Mucosa of gallbladder (tissue), 1 donor: ENCODE results near the gene NRN1L. TPM values are rescaled to one million over a fixed set of nuclear protein-coding genes. Genes with fewer than 3 reads are reported as not detected.
"Not testable (repeated sequence)": the region's sequence is repeated elsewhere in the genome, so short reads cannot be mapped to it uniquely, and the experiment has no call there.

Experiments used
- DNase-seq: peaks from one replicate; pipeline ENCODE4 v3.0.0-alpha.2; 2020; ENCODE audit warnings: low spot score
- total RNA-seq: library from RNA; stranded (reverse); gene quantifications from one replicate; pipeline ENCODE4 v1.2.1, GENCODE V29; 2021
- donor health status: DM: no; HTN: no; CAD: no.

NRN1L gene
- total RNA-seq, 1 donor from 2014 or later, result 1.2 TPM

DNA sequence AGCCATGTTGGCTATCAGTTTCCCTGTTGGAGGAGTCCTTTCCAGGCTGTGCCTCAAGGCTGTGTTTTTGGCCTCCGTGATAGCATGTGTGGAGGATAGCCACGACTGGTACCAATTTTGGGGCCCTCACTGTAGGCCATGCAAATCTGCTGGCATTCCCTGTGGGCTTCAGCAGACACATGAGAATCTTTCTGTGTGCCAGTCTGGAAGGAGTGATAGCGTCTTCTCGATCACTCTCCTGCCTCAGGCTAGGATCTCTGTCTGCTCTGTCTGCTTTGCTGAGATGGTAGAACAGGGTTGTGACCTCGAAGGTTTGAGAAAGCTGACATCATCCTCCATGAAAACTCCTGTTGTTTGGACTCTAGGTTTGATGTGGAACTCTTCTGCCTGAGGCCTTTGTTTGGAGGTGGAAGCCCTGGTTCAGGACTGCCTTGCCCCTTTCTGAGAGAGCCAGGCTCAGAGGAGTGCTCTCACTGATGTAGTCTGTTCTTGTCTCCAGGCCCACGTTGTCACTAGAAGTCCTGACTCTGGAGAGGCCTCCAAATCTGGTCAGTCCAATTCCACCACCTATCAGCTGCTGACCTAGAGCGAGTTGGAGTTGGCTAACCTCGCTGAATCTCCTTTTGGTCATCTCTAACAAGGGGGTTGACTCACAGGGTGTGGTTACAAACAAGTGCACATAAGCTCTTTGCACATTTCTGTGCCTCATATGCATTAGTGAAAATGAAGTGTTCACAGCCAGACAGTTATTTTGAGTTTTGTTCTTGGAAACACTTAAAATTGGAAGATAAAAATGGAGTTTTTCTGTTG lies 23.9 kb upstream of the NRN1L start:
- DNase-seq, result no peak

DNA sequence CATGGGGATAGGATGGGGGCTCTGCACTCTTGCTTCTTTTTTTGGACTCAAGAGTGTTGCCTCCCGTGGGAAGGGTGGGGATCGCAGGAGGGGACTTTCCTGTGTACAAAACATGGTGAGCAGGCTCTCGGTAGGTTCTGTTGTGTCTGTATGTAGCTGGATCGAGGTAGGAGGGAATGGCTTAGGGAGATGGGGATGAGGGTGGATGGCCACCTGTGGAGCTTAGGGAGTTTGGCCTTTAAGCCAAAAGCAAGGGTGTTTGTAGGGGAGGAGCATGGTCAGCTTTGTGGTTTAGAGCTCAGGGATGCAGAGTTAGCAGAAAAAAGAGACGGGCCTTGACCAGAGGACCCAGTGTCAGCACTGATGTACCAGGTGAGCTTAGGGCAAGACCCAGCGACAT lies 22.8 kb upstream of the NRN1L start:
- no peak for DNase-seq

DNA sequence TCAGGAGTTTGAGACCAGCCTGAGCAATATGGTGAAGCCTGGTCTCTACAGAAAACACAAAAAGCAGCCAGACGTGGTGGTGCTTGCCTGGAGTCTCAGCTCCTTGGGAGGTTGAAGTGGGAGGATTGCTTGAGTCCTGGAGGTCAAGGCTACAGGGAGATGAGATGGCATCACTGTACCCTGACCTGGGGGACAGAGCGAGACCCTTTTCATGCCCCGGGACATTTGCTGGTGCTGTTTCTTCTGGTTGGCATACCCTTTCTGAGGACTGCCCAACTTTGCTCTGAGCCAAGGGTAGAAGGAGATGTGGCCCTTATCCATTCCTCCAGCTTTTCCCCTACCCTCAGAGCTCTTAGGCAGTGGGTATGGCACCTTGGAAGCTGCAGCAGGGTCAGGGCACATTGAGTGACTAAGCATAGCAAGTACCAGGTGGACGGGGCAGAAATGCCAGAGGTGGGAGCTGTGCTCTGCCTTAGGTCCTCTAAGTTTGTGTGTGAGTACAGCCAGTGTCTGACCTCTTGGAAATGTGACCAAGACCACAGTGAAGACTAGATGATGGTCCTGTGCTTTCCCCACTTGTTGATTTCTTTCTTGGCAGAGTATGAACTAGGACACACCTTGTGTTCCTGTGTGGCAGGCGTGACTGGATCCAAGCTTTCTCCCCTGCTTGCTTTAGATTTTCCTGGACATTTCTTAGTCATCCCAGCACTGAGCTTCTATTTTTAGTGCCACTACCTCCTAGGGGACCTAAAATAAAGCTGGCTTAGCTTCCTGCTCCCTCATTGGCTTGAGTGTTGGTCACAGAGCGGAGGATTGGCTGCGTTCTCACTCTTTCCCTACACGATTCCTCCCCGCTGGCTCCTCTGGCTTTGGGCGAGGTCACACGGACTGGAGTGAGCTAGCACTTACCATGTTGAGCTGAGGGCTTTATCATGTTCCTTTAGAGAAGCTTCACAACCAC lies 21.8 kb upstream of the NRN1L start:
- DNase-seq, result no peak

DNA sequence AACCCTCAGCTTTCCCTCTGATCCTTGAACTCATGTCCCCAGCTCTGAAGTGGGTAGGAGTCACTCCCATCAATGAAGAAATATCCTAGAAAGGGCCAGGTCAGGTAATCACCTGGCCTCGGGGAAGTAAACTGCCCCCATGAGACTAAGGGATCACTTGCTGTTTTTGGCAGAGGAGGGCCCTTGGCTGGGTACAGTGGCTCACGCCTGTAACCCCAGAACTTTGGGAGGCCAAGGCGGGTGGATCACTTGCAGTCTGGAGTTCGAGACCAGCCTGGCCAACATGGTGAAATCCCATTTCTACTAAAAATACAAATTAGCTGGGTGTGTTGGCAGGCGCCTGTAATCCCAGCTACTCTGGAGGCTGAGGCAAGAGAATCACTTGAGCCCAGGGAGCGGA lies 20.6 kb upstream of the NRN1L start:
- not testable (repeated sequence) for DNase-seq

DNA sequence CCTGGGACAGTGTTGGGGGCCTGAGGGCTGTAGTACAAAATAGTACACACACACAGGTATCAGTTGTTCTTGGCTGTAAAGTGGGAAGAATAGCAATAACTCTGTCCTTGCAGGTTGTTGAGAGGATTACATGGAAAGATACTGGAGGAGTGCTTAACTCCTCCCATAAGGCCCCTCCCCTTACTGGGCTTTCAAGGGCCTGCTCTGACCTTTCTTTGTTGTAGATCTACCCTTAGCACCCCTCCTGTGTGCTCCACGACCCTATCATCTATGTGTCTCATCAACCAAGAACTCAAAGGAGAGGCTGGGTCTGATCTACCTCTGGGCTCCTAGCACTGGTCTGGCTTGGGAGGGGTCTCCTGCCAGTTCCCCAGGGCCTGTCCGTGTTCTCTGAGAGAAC lies 20.1 kb upstream of the NRN1L start:
- no peak for DNase-seq

DNA sequence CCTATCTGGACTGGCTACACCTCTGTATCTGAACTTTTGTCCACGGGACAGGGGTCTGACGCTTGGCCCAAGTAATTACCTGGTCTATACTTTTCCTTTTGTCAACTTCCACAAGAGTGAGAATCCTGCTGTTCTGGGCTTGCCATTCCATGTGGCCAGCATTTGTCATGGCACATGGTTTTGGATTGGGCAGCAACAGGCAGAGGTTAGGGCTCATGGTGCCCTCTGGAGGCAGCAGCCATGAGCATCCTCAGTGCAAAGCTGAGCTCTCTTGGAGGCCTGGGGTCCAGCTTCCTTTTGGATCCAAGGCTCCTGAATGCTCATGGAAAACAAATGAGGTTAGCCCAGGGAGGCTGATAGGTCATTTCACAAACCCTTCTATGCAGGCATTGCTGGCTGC lies 19.4 kb upstream of the NRN1L start:
- DNase-seq, result no peak

DNA sequence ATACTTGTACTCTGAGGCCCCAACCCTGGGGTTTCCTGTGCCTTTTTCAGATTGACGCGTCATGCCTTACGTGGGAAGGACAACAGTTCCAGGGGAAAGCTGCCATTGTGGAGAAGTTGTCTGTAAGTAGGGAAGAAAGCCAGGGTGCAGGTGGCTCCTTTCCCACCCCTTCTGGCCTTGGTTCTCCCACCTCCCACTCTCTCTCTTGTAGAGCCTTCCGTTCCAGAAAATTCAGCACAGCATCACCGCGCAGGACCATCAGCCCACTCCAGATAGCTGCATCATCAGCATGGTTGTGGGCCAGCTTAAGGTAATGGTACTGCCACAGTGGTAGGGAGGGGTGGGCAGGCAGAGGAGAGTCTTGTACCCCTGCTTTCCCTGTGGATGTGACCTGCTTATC lies 16.4 kb upstream of the NRN1L start:
- no peak for DNase-seq

DNA sequence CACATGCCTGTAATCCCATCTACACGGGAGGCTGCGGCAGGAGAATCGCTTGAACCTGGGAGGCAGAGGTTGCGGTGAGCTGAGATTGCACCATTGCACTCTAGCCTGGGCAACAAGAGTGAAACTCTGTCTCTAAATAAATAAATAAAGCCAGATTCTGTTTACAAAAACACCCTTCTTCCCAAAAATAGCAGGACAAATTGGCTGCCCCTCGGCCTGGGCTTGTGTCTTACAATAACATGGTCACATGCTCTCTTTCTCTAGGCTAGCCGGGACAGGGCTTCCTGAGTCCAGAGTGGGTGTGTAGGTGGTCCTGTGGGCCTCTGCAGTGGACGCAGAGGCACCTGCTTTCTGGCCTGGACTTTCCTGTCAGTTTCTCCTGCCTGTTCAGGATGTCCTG lies 15.0 kb upstream of the NRN1L start:
- DNase-seq, result no peak

DNA sequence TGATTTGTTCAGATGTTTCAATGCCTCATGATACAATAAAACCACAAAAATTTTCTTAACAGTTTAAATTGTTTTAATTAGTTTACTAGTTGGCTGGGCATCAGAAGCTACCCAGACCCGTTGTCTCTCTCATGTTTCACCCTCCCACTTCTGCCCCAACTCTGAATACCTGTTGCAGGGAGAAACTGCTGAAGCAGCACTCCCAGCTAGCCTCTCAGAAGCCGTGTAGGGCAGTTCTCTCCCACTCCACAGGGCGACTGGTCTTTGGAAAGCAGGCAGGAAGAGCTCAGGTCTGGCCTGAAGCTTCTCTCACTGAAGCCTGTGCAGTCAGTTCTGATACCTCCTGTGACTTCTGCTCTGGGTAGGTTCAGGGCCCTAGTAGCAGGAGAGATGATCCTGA lies 13.4 kb upstream of the NRN1L start:
- DNase-seq, result no peak

DNA sequence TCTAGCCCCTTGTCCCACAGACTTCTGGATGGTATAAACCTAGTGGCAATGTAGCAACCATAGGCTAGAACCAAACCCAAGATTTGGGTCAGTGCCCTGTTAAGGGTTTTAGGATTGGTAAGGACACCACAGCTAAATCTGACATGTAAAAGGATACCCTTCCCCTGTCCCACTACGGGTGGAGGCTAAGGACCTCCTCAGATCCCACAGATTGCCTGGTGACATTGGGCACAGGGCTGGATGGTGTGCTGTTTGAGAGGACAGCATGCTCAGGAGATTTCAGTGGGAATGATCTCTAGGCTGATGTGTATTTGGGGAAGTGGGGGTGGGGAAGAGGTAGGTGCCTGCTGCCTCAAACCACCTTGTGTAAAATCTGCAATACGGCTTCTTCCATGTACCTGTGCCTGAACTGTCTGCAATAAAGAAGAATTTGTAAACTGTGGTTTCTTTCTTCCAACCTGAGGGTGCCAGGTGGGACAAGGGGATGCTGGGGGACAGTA lies 12.5 kb upstream of the NRN1L start:
- no peak for DNase-seq

DNA sequence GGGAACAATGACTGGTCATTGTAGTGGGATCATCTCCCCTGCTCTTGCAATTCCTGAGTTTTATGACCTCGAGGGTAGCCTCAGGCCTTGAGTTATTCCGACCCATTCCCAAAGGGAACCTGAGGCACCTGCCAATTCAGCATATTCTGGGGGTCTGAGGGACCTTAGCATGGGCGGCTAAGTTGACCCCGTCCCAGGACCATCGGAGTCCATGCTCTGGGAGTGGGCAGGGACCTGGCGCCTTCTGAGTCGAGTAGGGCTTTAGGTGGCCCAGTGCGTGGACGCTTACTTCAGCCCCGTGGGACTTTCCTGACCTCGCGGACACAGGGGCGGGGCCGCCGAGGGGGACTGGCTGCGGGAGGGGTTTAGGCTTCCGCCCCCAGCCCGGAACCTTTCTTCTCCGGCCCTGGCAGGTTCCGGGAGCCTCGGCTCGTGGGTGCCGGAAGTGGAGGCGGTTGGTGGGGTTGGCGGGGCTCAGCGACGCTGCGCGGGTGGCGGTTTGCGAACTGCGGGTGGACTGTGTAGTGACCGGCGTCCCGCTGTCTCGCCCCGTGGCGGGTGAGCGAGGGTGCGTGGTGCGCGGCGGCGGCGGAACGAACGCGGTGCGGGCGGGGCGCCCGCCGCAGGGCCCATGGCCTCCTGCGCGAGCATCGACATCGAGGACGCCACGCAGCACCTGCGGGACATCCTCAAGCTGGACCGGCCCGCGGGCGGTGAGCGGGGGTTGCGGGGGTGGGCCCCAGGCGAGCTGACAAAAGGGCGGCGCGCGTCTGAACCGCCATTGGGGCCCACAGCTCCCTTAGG lies 11.9 kb upstream of the NRN1L start, which contains the start of gene EDC4:
EDC4 (plus strand) TSS at position 422 of the 804 bp plus-strand sequence; CDS start at position 632, 210 bp downstream.
- peak; percentile 73 for DNase-seq

DNA sequence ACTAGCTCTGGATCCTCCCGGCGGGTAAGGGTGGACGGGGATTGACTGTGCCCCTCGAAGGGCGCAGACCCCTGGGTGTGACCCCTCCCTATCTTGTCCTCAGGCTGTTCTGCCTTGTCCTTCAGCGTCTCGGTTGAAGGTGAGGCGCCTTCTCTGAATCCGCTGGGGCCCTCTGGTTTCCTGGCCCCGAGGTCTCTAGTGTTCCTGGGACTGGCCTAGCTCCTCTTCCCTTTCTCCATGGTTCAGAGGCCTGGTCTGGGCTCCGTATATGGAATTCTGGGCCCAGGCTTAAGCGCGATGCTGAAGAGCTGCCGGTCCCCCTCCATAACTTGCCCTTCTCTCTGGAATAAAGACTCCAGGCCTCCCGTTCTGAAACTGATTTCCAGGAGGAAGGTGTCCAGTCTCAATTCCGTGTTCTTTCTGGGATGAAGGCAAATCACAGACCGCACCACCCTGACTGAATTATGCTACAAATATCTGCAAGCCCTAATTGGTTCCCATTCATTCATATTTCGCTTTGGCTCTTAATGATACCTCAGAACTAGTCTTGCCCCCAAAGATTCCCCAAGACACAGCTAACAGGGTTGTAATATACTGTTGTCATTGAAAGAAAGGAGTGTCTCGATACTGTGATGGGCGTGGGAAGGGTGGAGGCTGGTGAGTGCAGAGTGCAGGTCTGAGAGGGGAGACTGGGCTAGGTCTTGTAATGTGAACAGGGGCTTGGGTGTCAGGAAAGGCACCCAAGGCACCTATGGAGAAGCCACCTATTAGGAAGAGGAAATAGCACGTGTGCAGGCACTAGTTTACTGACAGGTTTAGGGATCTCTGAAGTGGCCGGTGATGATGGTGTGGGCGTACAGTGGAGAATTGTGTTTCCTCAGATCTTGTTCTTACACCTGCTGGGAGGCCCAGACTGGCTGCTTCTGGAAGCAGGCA lies 11.0 kb upstream of the NRN1L start:
- DNase-seq, result no peak

DNA sequence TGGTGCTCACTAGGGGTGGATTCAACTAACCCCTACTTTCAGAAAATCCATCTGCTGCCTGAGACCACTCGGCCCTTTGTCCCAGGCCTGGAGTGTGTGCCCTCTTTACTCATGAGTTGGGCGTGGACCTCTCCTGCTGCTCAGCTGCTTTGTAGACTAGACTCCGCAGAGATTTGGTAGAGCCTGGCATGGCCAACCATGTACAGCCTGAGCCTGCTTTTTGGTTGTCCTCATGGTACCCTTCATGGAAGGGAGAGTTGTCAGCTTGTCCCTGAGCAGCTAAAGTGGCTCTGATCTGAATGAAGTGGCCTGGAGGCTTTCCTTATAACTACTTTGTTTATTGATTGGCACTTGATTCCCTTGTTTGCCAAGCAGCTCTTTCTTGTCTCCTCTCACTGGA lies 10.3 kb upstream of the NRN1L start:
- DNase-seq, result no peak

DNA sequence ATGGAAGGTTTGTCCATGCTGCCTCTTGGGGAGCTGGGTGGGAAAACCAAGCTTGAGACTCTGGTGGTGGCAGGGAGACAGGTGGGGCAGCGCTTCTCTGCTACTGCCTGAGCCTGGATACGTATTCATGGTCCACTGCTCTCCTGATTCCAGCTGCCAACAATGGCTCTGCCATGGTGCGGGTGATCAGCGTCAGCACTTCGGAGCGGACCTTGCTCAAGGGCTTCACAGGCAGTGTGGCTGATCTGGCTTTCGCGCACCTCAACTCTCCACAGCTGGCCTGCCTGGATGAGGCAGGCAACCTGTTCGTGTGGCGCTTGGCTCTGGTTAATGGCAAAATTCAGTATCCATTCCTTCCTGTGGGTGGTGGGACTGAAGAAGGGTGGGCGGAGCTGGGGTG lies 7.6 kb upstream of the NRN1L start:
- no peak for DNase-seq

DNA sequence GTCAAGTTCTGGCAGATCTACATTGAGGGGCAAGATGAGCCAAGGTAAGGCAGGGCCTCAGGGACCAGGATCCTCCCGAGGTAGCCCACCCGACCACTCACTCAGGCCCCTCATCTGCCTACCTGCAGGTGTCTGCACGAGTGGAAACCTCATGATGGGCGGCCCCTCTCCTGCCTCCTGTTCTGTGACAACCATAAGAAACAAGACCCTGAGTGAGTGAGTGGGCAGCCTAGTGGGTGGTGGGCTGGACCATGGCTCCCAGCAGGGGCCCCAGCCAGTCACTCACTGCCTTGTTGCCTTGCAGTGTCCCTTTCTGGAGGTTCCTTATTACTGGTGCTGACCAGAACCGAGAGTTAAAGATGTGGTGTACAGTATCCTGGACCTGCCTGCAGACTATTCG lies 6.5 kb upstream of the NRN1L start:
- DNase-seq, result no peak

DNA sequence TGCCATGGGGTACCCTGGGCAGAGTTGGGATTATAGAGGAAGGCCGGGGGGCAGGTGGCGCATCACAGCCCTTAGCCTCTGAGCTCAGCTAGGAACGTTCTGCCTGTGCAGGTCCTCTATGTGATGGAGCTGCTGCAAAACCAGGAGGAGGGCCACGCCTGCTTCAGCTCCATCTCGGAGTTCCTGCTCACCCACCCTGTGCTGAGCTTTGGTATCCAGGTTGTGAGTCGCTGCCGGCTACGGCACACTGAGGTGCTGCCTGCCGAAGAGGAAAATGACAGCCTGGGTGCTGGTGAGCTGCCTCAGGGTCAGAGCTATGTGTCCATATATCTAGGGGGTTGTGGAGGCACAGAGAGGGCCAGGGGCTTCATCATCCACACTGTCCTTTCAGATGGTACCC lies 5.8 kb upstream of the NRN1L start:
- no peak for DNase-seq

DNA sequence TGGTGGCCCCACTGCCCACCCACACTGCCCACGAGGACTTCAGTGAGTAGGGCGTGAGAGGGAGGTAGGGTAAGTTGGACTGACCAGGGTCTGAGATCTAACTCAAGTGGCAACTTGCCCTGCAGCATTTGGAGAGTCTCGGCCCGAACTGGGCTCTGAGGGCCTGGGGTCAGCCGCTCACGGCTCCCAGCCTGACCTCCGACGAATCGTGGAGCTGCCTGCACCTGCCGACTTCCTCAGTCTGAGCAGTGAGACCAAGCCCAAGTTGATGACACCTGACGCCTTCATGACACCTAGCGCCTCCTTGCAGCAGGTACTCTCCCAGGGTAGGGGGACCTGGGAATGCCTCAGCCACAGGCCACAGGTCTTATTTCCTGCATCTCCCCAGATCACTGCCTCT lies 5.2 kb upstream of the NRN1L start:
- no peak for DNase-seq

DNA sequence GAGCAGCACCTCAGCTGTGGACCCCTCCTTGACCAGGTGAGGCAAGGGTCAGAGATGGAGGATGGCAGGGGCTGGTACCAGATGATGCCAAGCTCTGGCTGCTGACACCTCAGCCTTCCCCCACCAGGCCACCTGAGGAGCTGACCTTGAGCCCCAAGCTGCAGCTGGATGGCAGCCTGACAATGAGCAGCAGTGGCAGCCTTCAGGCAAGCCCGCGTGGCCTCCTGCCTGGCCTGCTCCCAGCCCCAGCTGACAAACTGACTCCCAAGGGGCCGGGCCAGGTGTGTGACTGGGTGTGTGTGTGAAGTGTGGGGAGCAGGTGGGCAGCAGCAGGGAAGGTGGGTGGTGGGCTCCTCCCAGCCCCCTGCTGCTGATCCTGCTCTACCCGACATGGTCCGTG lies 4.7 kb upstream of the NRN1L start:
- no peak for DNase-seq

DNA sequence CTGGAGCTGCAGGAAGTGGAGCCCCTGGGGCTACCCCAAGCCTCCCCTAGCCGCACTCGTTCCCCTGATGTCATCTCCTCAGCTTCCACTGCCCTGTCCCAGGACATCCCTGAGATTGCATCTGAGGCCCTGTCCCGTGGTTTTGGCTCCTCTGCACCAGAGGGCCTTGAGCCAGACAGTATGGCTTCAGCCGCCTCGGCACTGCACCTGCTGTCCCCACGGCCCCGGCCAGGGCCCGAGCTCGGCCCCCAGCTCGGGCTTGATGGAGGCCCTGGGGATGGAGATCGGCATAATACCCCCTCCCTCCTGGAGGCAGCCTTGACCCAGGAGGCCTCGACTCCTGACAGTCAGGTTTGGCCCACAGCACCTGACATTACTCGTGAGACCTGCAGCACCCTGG lies 4.1 kb upstream of the NRN1L start:
- no peak for DNase-seq

DNA sequence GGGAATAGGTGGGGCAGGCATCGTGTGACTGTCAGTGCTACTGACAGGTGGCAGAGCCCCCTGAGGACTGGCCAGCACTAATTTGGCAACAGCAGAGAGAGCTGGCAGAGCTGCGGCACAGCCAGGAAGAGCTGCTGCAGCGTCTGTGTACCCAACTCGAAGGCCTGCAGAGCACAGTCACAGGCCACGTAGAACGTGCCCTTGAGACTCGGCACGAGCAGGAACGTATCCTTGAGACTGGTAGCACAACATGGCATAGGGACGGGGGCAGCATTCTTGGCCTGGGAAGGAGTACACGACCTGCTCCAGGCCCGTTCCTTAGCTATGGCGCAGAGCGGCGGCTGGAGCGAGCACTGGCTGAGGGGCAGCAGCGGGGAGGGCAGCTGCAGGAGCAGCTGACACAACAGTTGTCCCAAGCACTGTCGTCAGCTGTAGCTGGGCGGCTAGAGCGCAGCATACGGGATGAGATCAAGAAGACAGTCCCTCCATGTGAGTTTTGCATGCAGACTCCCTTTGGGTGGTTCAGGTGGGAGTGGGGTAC lies 3.0 kb upstream of the NRN1L start:
- DNase-seq, result no peak
